Measurements from ENCODE around the gene GJD3. TPM values are rescaled to one million over a fixed set of nuclear protein-coding genes. Genes with fewer than 3 reads are reported as not detected.

The GJD3 gene
- total RNA-seq, 4 donors from 2014 or later: 2.1 TPM; not detected in 3

DNA sequence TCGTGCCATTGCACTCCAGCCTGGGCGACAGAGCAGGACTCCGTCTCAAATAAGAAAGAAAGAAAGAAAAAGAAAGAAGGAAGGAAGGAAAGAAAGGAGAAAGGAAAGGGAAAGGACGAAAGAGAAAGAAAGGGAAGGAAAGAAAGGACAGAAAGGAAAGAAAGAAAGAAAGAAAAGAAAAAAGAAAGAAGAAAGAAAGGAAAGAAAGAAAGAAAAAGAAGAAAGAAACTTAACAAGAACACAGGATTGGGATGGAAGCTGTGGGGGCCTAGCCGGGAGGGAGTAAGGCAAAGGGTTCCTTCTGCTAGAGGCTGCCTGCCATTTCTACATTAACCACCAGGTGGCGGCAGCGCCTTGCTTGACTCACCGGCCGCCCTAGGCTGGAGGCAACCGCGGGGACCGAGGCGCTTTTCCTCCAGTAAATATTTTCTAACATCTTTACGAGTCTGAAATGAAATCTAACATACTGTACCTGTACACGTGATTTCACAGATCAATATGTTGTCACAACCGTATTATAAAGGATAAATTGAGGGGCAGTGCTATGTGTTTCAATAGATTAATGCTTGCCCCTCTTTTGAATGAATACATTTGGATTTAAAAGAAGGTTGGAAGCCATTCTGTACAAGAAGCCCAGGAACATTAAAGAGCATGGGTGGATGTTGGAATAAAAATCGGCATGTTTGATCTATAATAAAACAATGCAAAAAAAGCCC, 6.1 kb downstream of the GJD3 start:
- Histone ChIP-seq H3K4me3 (no peak overlapping the region), H3K9me3 (no peaks in the 10 kb centered on the region), H3K36me3 (peaks cover 32% of the 10 kb centered on the region), H3K27ac (no peak overlapping the region), H3K4me1 (peaks cover 31% of the 10 kb centered on the region), H3K27me3 (no peaks in the 10 kb centered on the region)
- WGBS: 14% methylated on average over 17 of the region's 17 CpGs
- DNase-seq (ENCODE audit: low spot score in 2 of 2): peak; percentile 92 to 96
- TF ChIP-seq, protein P1, sequence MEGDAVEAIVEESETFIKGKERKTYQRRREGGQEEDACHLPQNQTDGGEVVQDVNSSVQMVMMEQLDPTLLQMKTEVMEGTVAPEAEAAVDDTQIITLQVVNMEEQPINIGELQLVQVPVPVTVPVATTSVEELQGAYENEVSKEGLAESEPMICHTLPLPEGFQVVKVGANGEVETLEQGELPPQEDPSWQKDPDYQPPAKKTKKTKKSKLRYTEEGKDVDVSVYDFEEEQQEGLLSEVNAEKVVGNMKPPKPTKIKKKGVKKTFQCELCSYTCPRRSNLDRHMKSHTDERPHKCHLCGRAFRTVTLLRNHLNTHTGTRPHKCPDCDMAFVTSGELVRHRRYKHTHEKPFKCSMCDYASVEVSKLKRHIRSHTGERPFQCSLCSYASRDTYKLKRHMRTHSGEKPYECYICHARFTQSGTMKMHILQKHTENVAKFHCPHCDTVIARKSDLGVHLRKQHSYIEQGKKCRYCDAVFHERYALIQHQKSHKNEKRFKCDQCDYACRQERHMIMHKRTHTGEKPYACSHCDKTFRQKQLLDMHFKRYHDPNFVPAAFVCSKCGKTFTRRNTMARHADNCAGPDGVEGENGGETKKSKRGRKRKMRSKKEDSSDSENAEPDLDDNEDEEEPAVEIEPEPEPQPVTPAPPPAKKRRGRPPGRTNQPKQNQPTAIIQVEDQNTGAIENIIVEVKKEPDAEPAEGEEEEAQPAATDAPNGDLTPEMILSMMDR (IDR thresholded peaks at IDR 0.05): peak; percentile 98 to 99
- TF ChIP-seq EP300 (IDR thresholded peaks at IDR 0.05) (no peak), POLR2A (IDR thresholded peaks at IDR 0.05) (no peak), POLR2AphosphoS5 (IDR thresholded peaks at IDR 0.05) (peak in 1 of 3 donors; percentile 18)

DNA sequence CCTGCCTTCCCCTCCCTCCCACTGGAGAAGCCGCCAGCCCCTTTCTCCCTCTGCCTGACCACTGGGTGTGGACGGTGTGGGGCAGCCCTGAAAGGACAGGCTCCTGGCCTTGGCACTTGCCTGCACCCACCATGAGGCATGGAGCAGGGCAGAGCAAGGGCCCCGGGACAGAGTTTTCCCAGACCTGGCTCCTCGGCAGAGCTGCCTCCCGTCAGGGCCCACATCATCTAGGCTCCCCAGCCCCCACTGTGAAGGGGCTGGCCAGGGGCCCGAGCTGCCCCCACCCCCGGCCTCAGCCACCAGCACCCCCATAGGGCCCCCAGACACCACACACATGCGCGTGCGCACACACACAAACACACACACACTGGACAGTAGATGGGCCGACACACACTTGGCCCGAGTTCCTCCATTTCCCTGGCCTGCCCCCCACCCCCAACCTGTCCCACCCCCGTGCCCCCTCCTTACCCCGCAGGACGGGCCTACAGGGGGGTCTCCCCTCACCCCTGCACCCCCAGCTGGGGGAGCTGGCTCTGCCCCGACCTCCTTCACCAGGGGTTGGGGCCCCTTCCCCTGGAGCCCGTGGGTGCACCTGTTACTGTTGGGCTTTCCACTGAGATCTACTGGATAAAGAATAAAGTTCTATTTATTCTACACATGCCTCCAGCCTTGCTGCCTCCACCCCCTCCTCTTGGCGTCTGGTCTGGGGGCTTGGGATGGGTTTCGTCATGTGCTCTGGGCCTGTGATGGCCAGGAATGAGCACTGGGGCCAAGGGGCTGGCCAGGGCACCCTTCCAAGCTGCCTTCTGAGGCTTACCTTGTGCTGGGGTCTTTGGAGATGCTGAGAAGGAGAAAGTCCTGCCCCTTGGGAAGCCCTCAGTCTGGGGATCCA, 7.3 kb downstream of the GJD3 start:
- Histone ChIP-seq H3K36me3 (peaks cover 44% of the 10 kb centered on the region), H3K9me3 (no peaks in the 10 kb centered on the region), H3K4me1 (peaks cover 21% of the 10 kb centered on the region), H3K4me3 (no peak overlapping the region), H3K27me3 (no peaks in the 10 kb centered on the region), H3K27ac (no peak overlapping the region)
- DNase-seq (ENCODE audit: low spot score in 2 of 2): peak in 1 of 2 donors; percentile 76
- WGBS: 72% methylated on average over 15 of the region's 19 CpGs
- TF ChIP-seq, protein P1 (IDR thresholded peaks at IDR 0.05): no peak
- TF ChIP-seq EP300 (IDR thresholded peaks at IDR 0.05) (no peak), POLR2A (IDR thresholded peaks at IDR 0.05) (no peak), POLR2AphosphoS5 (IDR thresholded peaks at IDR 0.05) (no peak)

DNA sequence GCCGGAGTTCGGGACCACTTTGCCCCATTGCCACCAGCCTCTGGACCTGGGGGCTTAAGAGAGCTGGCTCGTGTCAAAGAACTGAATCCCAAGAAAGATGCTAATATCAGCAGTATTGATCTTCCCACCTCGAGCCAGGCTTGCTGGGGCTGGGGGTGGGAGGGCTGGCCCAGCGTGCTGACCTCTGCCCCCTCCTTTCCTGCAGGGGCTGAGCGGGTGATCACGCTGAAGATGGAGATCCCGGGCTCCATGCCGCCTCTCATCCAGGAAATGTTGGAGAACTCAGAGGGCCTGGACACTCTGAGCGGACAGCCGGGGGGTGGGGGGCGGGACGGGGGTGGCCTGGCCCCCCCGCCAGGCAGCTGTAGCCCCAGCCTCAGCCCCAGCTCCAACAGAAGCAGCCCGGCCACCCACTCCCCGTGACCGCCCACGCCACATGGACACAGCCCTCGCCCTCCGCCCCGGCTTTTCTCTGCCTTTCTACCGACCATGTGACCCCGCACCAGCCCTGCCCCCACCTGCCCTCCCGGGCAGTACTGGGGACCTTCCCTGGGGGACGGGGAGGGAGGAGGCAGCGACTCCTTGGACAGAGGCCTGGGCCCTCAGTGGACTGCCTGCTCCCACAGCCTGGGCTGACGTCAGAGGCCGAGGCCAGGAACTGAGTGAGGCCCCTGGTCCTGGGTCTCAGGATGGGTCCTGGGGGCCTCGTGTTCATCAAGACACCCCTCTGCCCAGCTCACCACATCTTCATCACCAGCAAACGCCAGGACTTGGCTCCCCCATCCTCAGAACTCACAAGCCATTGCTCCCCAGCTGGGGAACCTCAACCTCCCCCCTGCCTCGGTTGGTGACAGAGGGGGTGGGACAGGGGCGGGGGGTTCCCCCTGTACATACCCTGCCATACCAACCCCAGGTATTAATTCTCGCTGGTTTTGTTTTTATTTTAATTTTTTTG, 8.5 kb downstream of the GJD3 start:
- 79% methylated on average over 15 of the region's 33 CpGs for WGBS
- peak in 1 of 2 donors; percentile 76 for DNase-seq (ENCODE audit: low spot score in 2 of 2)
- Histone ChIP-seq H3K9me3 (no peaks in the 10 kb centered on the region), H3K4me3 (no peak overlapping the region), H3K27ac (no peak overlapping the region), H3K36me3 (peaks cover 56% of the 10 kb centered on the region), H3K4me1 (peaks cover 26% of the 10 kb centered on the region), H3K27me3 (no peaks in the 10 kb centered on the region)
- TF ChIP-seq POLR2AphosphoS5 (IDR thresholded peaks at IDR 0.05) (no peak), EP300 (IDR thresholded peaks at IDR 0.05) (no peak), POLR2A (IDR thresholded peaks at IDR 0.05) (no peak)
- TF ChIP-seq, protein P1 (IDR thresholded peaks at IDR 0.05): no peak

GRCh38 chr17:40355123-40355803, 9.3 kb downstream of the GJD3 start:
- no peaks in the 10 kb centered on the region for H3K9me3 ChIP-seq
- 58% methylated on average over 21 of the region's 29 CpGs for WGBS
- H3K36me3 ChIP-seq: peaks cover 62% of the 10 kb centered on the region
- H3K4me3 ChIP-seq: no peak overlapping the region
- H3K4me1 ChIP-seq: peaks cover 35% of the 10 kb centered on the region
- peak; percentile 85 to 90 for DNase-seq (ENCODE audit: low spot score in 2 of 2)
- TF ChIP-seq POLR2A (IDR thresholded peaks at IDR 0.05): no peak
- no peak for TF ChIP-seq EP300 (IDR thresholded peaks at IDR 0.05)
- TF ChIP-seq, protein P1 (IDR thresholded peaks at IDR 0.05): peak; percentile 93 to 95
- peak in 1 of 3 donors; percentile 43 for TF ChIP-seq POLR2AphosphoS5 (IDR thresholded peaks at IDR 0.05)
- H3K27me3 ChIP-seq: no peaks in the 10 kb centered on the region
- H3K27ac ChIP-seq: no peak overlapping the region

All from suprapubic skin (tissue), 4 donors.